HepG2 (cell line): ENCODE data around the gene CCDC154. TPM values are rescaled to one million over a fixed set of nuclear protein-coding genes. Genes with fewer than 3 reads are reported as not detected.

ENCODE experiments used
- ATAC-seq: fragments of 200-7000 bp; cut with Tn5 transposase; 3 replicates; pipeline ENCODE4 v1.9.1; 2020; ENCODE audit warnings: mild to moderate bottlenecking, moderate library complexity
- BruUV-seq: library from RNA; stranded (reverse); fragments of 400-500 nt; replicated peaks from 2 replicates; lab custom pipeline; 2021; lab: Mats Ljungman, UMichigan
- CTCF ChIA-PET: fragments of 300-600 bp; formaldehyde crosslinking; extraction: SDS; loops from one replicate; lab custom pipeline; 2021; ENCODE audit warnings: low total read pairs, inconsistent platforms, low intra/inter-chr PET ratio; lab: Yijun Ruan, JAX
- POLR2A ChIA-PET: fragments of 350-600 bp; sonication (Branson Sonifier 250); formaldehyde crosslinking; loops from one replicate; lab custom pipeline; 2020; ENCODE audit warnings: antibody characterized with exemption, inconsistent platforms; lab: Yijun Ruan, JAX
- DNase-seq: peaks from one replicate; pipeline ENCODE4 v3.0.0-alpha.2; 2015; ENCODE audit warnings: low spot score
- FAIRE-seq: peaks from 3 replicates; lab custom pipeline; 2011; peaks lifted over from hg19 to GRCh38; lab: Jason Lieb, UNC
- H2AFZ ChIP-seq: one replicate; pipeline ENCODE4 v1.6.1; 2011; ENCODE audit warnings: low read length, inconsistent platforms
- H3K27ac ChIP-seq: fragments of 300-600 bp; 3 replicates; pipeline ENCODE4 v1.8.0; 2011; ENCODE audit warnings: mixed run types, mild to moderate bottlenecking, mixed read lengths, low read length, inconsistent platforms; ENCODE audit not compliant: insufficient read depth; ENCODE audit errors: extremely low read length
- H3K27me3 ChIP-seq, 2 experiments: fragments of 200-600 bp in 1 of 2; 2 replicates in 1 of 2; 3 replicates in 1 of 2; pipeline versions ENCODE4 v1.6.0 to v1.8.0; 2011; ENCODE audit warnings: low read length in 2 of 2, mild to moderate bottlenecking in 2 of 2, moderate library complexity in 2 of 2, inconsistent platforms in 1 of 2; ENCODE audit not compliant: insufficient read depth in 2 of 2, control insufficient read depth in 1 of 2
- H3K36me3 ChIP-seq, 2 experiments: fragments of 200-600 bp in 1 of 2; replicated peaks in 1 of 2; 2 replicates in 1 of 2; 3 replicates in 1 of 2; pipeline versions ENCODE4 v1.5.1 to v1.8.0; 2011; ENCODE audit warnings: low read length in 2 of 2, inconsistent platforms in 1 of 2; ENCODE audit not compliant: insufficient read depth in 2 of 2, control insufficient read depth in 1 of 2
- H3K4me1 ChIP-seq: 2 replicates; pipeline ENCODE4 v1.5.1; 2012; ENCODE audit warnings: low read length, inconsistent platforms; ENCODE audit not compliant: insufficient read depth
- H3K4me2 ChIP-seq: 2 replicates; pipeline ENCODE4 v1.6.0; 2011; ENCODE audit warnings: low read depth, low read length, inconsistent platforms
- H3K4me3 ChIP-seq, 3 experiments: fragments of 200-600 bp in 1 of 3; sonication (generic), shearing (Covaris generic) in 1 of 3; replicated peaks in 1 of 3; 2 replicates each; pipeline ENCODE4 v1.5.1; 2011 to 2016; ENCODE audit warnings: low read length in 3 of 3, inconsistent platforms in 2 of 3, low read depth in 2 of 3, mild to moderate bottlenecking in 2 of 3, control low read depth in 1 of 3, mixed read lengths in 1 of 3; ENCODE audit not compliant: insufficient read depth in 1 of 3
- H3K79me2 ChIP-seq: one replicate; pipeline ENCODE4 v1.6.1; 2011; ENCODE audit warnings: low read length, inconsistent platforms; ENCODE audit not compliant: insufficient read depth
- H3K9ac ChIP-seq: 2 replicates; pipeline ENCODE4 v1.6.0; 2011; ENCODE audit warnings: mild to moderate bottlenecking, low read depth, low read length, inconsistent platforms; ENCODE audit not compliant: insufficient read depth
- H3K9me3 ChIP-seq: 2 replicates; pipeline ENCODE4 v1.5.1; 2012; ENCODE audit warnings: mild to moderate bottlenecking, low read length
- H4K20me1 ChIP-seq: 2 replicates; pipeline ENCODE4 v1.6.0; 2011; ENCODE audit warnings: inconsistent platforms, mild to moderate bottlenecking, low read length, moderate library complexity; ENCODE audit not compliant: insufficient read depth
- HMG20A ChIP-seq: IDR thresholded peaks from 2 replicates; pipeline ENCODE4 v1.6.1; 2016; ENCODE audit warnings: borderline replicate concordance
- HNRNPK ChIP-seq: fragments of 200-400 bp; formaldehyde crosslinking; IDR thresholded peaks from 2 replicates; pipeline ENCODE4 v1.6.1; 2018; ENCODE audit warnings: low read length, low read depth, moderate library complexity, mild to moderate bottlenecking; ENCODE audit not compliant: poor library complexity, severe bottlenecking
- JUND ChIP-seq: sonication (generic); formaldehyde crosslinking; IDR thresholded peaks from 2 replicates; pipeline ENCODE4 v1.8.0; 2022; ENCODE audit warnings: mild to moderate bottlenecking, missing genetic modification reagents
- KAT2B ChIP-seq: fragments of 150-350 bp; IDR thresholded peaks from 2 replicates; pipeline ENCODE4 v1.6.1; 2014; ENCODE audit warnings: low read depth, low read length, borderline replicate concordance
- NFKB2 ChIP-seq: sonication (generic); formaldehyde crosslinking; IDR thresholded peaks from 2 replicates; pipeline ENCODE4 v1.4.0; 2020; ENCODE audit warnings: missing genetic modification reagents, borderline replicate concordance
- NFYC ChIP-seq: IDR thresholded peaks from 2 replicates; pipeline ENCODE4 v1.6.1; 2016; ENCODE audit warnings: missing genetic modification reagents, missing compliant biosample characterization
- REXO4 ChIP-seq: sonication (generic); formaldehyde crosslinking; IDR thresholded peaks from 2 replicates; pipeline ENCODE4 v1.8.0; 2022; ENCODE audit warnings: missing genetic modification reagents, mild to moderate bottlenecking, borderline replicate concordance
- SMYD3 ChIP-seq: sonication (generic); formaldehyde crosslinking; IDR thresholded peaks from 2 replicates; pipeline ENCODE4 v1.8.1; 2023; ENCODE audit warnings: mild to moderate bottlenecking, missing genetic modification reagents
- YEATS4 ChIP-seq: sonication (generic); formaldehyde crosslinking; IDR thresholded peaks from 2 replicates; pipeline ENCODE4 v1.4.0; 2020; ENCODE audit warnings: missing genetic modification reagents, borderline replicate concordance
- ZFP37 ChIP-seq: sonication (generic); formaldehyde crosslinking; IDR thresholded peaks from 2 replicates; pipeline ENCODE4 v1.4.0; 2020; ENCODE audit warnings: missing genetic modification reagents, borderline replicate concordance
- ZNF44 ChIP-seq: sonication (generic); formaldehyde crosslinking; IDR thresholded peaks from 2 replicates; pipeline ENCODE4 v1.5.1; 2020; ENCODE audit warnings: mild to moderate bottlenecking, missing genetic modification reagents
- ZNF549 ChIP-seq: sonication (generic); formaldehyde crosslinking; IDR thresholded peaks from 2 replicates; pipeline ENCODE4 v1.5.0; 2020; ENCODE audit warnings: missing genetic modification reagents
- ZNF598 ChIP-seq: sonication (generic); formaldehyde crosslinking; IDR thresholded peaks from 2 replicates; pipeline ENCODE4 v1.5.1; 2020; ENCODE audit warnings: mild to moderate bottlenecking, missing genetic modification reagents, borderline replicate concordance
- ZNF670 ChIP-seq: sonication (generic); formaldehyde crosslinking; IDR thresholded peaks from 2 replicates; pipeline ENCODE4 v1.8.0; 2022; ENCODE audit warnings: mild to moderate bottlenecking, missing genetic modification reagents, borderline replicate concordance
- WGBS: methylation state at CpG from one replicate; pipeline ENCODE4 v1.1.6; 2017; ENCODE audit warnings: low lambda C conversion rate; 5-methylcytosine and 5-hydroxymethylcytosine counted together
- in situ Hi-C: cut with HindIII; loops from 2 replicates; pipeline ENCODE4 v1.10.0; 2017; ENCODE audit warnings: low pct_unique_long_range_greater_than_20kb; ENCODE audit not compliant: extremely low pct_ligation_motif_present
- intact Hi-C: fragments of 100-400 bp; cut with micrococcal nuclease; formaldehyde crosslinking; loops from one replicate; pipeline ENCODE4 v1.10.0; 2022; ENCODE audit not compliant: unreplicated experiment
- polyA plus RNA-seq, 8 experiments: library from polyadenylated mRNA; depleted of rRNA in 3 of 8; stranded (reverse) in 7 of 8; unstranded in 1 of 8; fragments of >200 nt; fragmentation: Illumina TruSeq in 4 of 8; extraction: Trizol in 4 of 8; gene quantifications; 2 replicates each; pipeline versions ENCODE4 v1.2.1 to v1.2.3, GENCODE V29; 2011 to 2016; ENCODE audit warnings: low read depth in 4 of 8, missing spikeins in 1 of 8, mixed read lengths in 1 of 8; ENCODE audit not compliant: insufficient read depth in 1 of 8
- total RNA-seq, 5 experiments: library from RNA; depleted of rRNA; stranded (reverse); fragments of >200 nt; fragmentation: Illumina TruSeq; extraction: Trizol; gene quantifications; 2 replicates each; pipeline ENCODE4 v1.2.3, GENCODE V29; 2016; ENCODE audit warnings: low read depth in 1 of 5
- TF ChIP-seq, protein P1 (sequence below): sonication (generic); formaldehyde crosslinking; IDR thresholded peaks from 2 replicates; pipeline ENCODE4 v1.9.0; 2022; ENCODE audit warnings: missing genetic modification reagents, mild to moderate bottlenecking, borderline replicate concordance

Gene CCDC154
- total and polyA plus RNA-seq, 2 of the 13 experiments (the other 11 are each of a cell fraction or from before 2014, with no cell fraction given): 0.92 to 1.5 TPM

- no peak overlapping the region for H2AFZ ChIP-seq
- no peaks in the 10 kb centered on the region for H3K9me3 ChIP-seq
- no peak for DNase-seq
- H3K9ac ChIP-seq: no peak overlapping the region
- FAIRE-seq: no peak
- no TSS peak for BruUV-seq
- no peak overlapping the region for H3K4me2 ChIP-seq
- no peaks in the 10 kb centered on the region for H4K20me1 ChIP-seq
- H3K4me1 ChIP-seq: peaks cover 69% of the 10 kb centered on the region
- TF ChIP-seq ZNF549 (CRISPR knock-in tag): no peak
- no peak for TF ChIP-seq KAT2B
- TF ChIP-seq ZFP37 (CRISPR knock-in tag): no peak
- no peak for TF ChIP-seq REXO4
- TF ChIP-seq SMYD3 (CRISPR knock-in tag): no peak
- TF ChIP-seq NFYC (CRISPR knock-in tag): no peak
- no peak for TF ChIP-seq NFKB2
- TF ChIP-seq ZNF670 (CRISPR knock-in tag): no peak
- TF ChIP-seq ZNF44: no peak
- no peak for TF ChIP-seq ZNF598 (CRISPR knock-in tag)
- TF ChIP-seq, protein P1, sequence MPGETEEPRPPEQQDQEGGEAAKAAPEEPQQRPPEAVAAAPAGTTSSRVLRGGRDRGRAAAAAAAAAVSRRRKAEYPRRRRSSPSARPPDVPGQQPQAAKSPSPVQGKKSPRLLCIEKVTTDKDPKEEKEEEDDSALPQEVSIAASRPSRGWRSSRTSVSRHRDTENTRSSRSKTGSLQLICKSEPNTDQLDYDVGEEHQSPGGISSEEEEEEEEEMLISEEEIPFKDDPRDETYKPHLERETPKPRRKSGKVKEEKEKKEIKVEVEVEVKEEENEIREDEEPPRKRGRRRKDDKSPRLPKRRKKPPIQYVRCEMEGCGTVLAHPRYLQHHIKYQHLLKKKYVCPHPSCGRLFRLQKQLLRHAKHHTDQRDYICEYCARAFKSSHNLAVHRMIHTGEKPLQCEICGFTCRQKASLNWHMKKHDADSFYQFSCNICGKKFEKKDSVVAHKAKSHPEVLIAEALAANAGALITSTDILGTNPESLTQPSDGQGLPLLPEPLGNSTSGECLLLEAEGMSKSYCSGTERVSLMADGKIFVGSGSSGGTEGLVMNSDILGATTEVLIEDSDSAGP: no peak
- TF ChIP-seq HMG20A (CRISPR knock-in tag): no peak
- TF ChIP-seq JUND (CRISPR knock-in tag): no peak
- TF ChIP-seq YEATS4: no peak
- no peak for TF ChIP-seq HNRNPK
- H3K36me3 ChIP-seq: no peaks in the 10 kb centered on the region
- ChIA-PET POLR2A (interaction anchor here (1.3 kb wide), 1 partner anchor 12 kb away, joined by 6 read pairs; the partner anchor contains the start of gene UQCC4), CTCF (no interaction called here)
- H3K79me2 ChIP-seq: no peaks in the 10 kb centered on the region
- H3K27me3 ChIP-seq: peaks cover 10 to 44% of the 10 kb centered on the region in 2 experiments
- intact Hi-C loops (no loop called here), in situ Hi-C loops (no loop called here)
- no peak overlapping the region for H3K4me3 ChIP-seq
- ATAC-seq: no peak
- no peak overlapping the region for H3K27ac ChIP-seq
- no CpG with 5 or more reads among the region's 14 CpGs for WGBS
Observed at GRCh38 chr16:1433263-1433560, 11.1 kb downstream of the CCDC154 start.
